Endothelial cell (in vitro differentiated cells): ENCODE measurements around the gene CCDC117. TPM values are rescaled to one million over a fixed set of nuclear protein-coding genes. Genes with fewer than 3 reads are reported as not detected.

Experiments
- DNase-seq: peaks from one replicate; pipeline ENCODE4 v3.0.0; 2021; ENCODE audit warnings: low spot score
- H3K27ac Mint-ChIP-seq: one replicate; pipeline ENCODE4 v1.8.0; 2021; ENCODE audit warnings: mixed read lengths, inconsistent platforms; ENCODE audit not compliant: unreplicated experiment
- H3K27me3 Mint-ChIP-seq: one replicate; pipeline ENCODE4 v1.8.0; 2021; ENCODE audit warnings: mild to moderate bottlenecking, moderate library complexity, mixed read lengths, inconsistent platforms; ENCODE audit not compliant: unreplicated experiment
- H3K36me3 Mint-ChIP-seq: one replicate; pipeline ENCODE4 v1.8.0; 2021; ENCODE audit warnings: mild to moderate bottlenecking, low read depth, mixed read lengths, inconsistent platforms; ENCODE audit not compliant: unreplicated experiment
- H3K4me1 Mint-ChIP-seq: one replicate; pipeline ENCODE4 v1.8.0; 2021; ENCODE audit warnings: mild to moderate bottlenecking, mixed read lengths, inconsistent platforms; ENCODE audit not compliant: unreplicated experiment
- H3K4me3 Mint-ChIP-seq: one replicate; pipeline ENCODE4 v1.8.0; 2021; ENCODE audit warnings: mild to moderate bottlenecking, mixed read lengths, inconsistent platforms; ENCODE audit not compliant: unreplicated experiment
- H3K9me3 Mint-ChIP-seq: one replicate; pipeline ENCODE4 v1.8.0; 2021; ENCODE audit warnings: mixed read lengths, inconsistent platforms; ENCODE audit not compliant: unreplicated experiment
- total RNA-seq: library from RNA; stranded (reverse); fragmentation: NEBNext Ultra II Directional; extraction: Animal tissue kit (Norgen Biotek cat#: 25700); gene quantifications from one replicate; pipeline ENCODE4 v1.2.1, GENCODE V29; 2021; ENCODE audit not compliant: unreplicated experiment
- TF ChIP-seq, protein P1 (sequence below): fragments of 200-600 bp; sonication (generic); IDR thresholded peaks from one replicate; pipeline ENCODE4 v1.5.0; 2021; ENCODE audit warnings: antibody characterized with exemption; ENCODE audit not compliant: unreplicated experiment

Gene CCDC117
- total RNA-seq, 1 donor from 2014 or later: 21.9 TPM

DNA sequence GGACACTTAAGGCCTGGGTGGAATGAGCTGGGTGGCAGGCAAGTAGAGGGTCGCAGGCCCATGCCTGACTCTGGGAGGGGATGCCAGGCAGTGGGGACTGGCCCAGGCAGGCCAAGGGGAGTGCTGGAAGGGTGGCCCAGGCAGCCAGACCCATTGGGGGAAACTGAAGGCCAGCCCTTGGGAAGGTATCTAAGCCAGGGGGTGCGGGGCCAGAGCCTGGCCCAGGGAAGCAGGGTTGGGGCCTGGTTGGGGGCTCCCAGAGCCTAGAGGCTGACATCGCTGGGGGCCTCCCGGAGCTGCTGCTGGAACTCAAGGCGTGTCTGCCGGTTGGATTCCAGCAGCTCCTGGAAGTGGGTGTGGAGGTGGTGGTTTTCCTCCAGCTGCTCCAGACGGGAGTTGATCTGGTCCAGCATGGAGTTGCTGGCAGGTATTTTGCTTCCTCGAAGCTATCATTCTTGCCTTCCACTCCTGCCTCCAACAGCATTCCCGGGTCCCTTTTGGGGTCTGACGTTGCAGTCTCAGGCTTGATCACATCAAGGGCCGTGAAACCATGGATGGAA is 63.2 kb downstream of the CCDC117 start:
- no peaks in the 10 kb centered on the region for H3K9me3 Mint-ChIP-seq
- peak overlapping the region; percentile 42 for H3K27ac Mint-ChIP-seq
- H3K27me3 Mint-ChIP-seq: no peaks in the 10 kb centered on the region
- H3K36me3 Mint-ChIP-seq: no peaks in the 10 kb centered on the region
- no peak for DNase-seq
- TF ChIP-seq, protein P1, sequence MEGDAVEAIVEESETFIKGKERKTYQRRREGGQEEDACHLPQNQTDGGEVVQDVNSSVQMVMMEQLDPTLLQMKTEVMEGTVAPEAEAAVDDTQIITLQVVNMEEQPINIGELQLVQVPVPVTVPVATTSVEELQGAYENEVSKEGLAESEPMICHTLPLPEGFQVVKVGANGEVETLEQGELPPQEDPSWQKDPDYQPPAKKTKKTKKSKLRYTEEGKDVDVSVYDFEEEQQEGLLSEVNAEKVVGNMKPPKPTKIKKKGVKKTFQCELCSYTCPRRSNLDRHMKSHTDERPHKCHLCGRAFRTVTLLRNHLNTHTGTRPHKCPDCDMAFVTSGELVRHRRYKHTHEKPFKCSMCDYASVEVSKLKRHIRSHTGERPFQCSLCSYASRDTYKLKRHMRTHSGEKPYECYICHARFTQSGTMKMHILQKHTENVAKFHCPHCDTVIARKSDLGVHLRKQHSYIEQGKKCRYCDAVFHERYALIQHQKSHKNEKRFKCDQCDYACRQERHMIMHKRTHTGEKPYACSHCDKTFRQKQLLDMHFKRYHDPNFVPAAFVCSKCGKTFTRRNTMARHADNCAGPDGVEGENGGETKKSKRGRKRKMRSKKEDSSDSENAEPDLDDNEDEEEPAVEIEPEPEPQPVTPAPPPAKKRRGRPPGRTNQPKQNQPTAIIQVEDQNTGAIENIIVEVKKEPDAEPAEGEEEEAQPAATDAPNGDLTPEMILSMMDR: no peak
- H3K4me3 Mint-ChIP-seq: no peak overlapping the region
- H3K4me1 Mint-ChIP-seq: peaks cover 3% of the 10 kb centered on the region

DNA sequence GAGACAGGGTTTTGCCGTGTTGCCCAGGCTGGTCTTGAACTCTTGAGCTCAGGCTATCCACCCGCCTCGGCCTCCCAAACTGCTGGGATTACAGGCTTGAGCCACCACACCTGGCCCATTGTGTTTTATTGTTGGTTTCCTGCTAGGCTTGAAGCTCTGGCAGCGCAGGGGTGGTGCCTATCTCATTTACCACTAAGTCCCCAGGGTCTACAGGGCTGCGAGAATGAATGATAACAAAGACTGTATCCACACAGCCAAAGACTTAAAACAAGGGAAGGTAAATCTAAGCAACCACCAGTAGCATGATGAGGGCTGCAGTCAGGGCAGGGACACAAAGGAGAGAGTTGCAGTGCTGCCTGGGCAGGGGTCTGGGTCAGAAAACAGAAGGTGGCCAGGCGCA is 65.1 kb downstream of the CCDC117 start:
- H3K4me3 Mint-ChIP-seq: no peak overlapping the region
- TF ChIP-seq, protein P1: no peak
- H3K27me3 Mint-ChIP-seq: no peaks in the 10 kb centered on the region
- DNase-seq: no peak
- H3K9me3 Mint-ChIP-seq: no peaks in the 10 kb centered on the region
- H3K36me3 Mint-ChIP-seq: no peaks in the 10 kb centered on the region
- peaks cover 3% of the 10 kb centered on the region for H3K4me1 Mint-ChIP-seq
- no peak overlapping the region for H3K27ac Mint-ChIP-seq

Other genes starting within 250 kb of the CCDC117 start
- gene TTC28, start 92.9 kb upstream of the CCDC117 start, total RNA-seq: 70.8 TPM
- gene CHEK2, start 30.9 kb upstream of the CCDC117 start, total RNA-seq: 11.2 TPM
- 16.6 TPM for gene HSCB, start 30.7 kb upstream of the CCDC117 start, total RNA-seq
- 71.3 TPM for gene XBP1, start 27.9 kb downstream of the CCDC117 start, total RNA-seq
- 3.3 TPM for gene ZNRF3, start 110.9 kb downstream of the CCDC117 start, total RNA-seq